ENCODE results near the gene RPGRIP1. TPM values are rescaled to one million over a fixed set of nuclear protein-coding genes. Genes with fewer than 3 reads are reported as not detected.

RPGRIP1 gene
- total RNA-seq, 1 experiment from 2014 or later: 0.07 TPM

DNA sequence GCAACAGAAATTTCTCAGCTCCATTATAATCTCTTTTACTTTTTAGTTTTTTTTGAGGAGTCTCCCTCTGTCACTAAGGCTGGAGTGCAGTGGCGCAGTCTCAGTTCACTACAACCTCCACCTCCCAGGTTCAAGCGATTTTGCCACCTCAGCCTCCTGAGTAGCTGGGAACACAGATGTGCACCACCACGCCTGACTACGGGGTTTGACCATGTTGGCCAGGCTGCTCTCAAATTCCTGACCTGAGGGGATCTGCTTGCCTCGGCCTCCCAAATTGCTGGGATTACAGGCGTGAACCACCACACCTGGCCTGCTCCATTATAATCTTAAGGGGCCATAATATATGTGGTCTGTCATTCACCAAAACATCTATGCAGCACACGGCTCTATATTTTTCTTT lies 34.1 kb upstream of the RPGRIP1 start:
- H4K20me1 ChIP-seq (ENCODE audit: control insufficient read depth, insufficient read depth, insufficient read length): no peaks in the 10 kb centered on the region
- H3K56ac ChIP-seq (ENCODE audit: insufficient read length, low read depth, low read length): no peak overlapping the region
- no peaks in the 10 kb centered on the region for H3K23me2 ChIP-seq (ENCODE audit: insufficient read length, low read depth, low read length, poor library complexity, severe bottlenecking)
- H3K27ac ChIP-seq (ENCODE audit: insufficient read length, low read depth, low read length): no peak overlapping the region
- H3K9me3 ChIP-seq (ENCODE audit: control insufficient read depth, low read depth, low read length): no peaks in the 10 kb centered on the region
- no peak overlapping the region for H2BK15ac ChIP-seq (ENCODE audit: low read depth, low read length)
- H3K23ac ChIP-seq (ENCODE audit: insufficient read length, low read depth, low read length): no peak overlapping the region
- no peak overlapping the region for H3K4me2 ChIP-seq (ENCODE audit: insufficient read depth, insufficient read length, low read length)
- Mint-ChIP-seq H3K27me3 (ENCODE audit: low read depth) (no peaks in the 10 kb centered on the region), H3K27ac (peak overlapping the region in 1 of 3 experiments; percentile 94; a peak in 2 of 7 replicates), H3K4me3 (no peak overlapping the region), H3K9me3 (no peaks in the 10 kb centered on the region), H3K36me3 (ENCODE audit: insufficient read depth in 1 of 3, low read depth in 3 of 3) (peaks cover 35 to 89% (median 80%) of the 10 kb centered on the region in 3 experiments), H3K4me1 (peaks cover 19 to 38% of the 10 kb centered on the region in 2 experiments)
- no CpG with 5 or more reads among the region's 7 CpGs for WGBS (ENCODE audit: extremely low coverage, insufficient read length, low lambda C conversion rate)
- H3K4me1 ChIP-seq (ENCODE audit: insufficient read depth, low read length): no peaks in the 10 kb centered on the region; the same call in 1 of the 2 replicates
- no peak overlapping the region for H2AFZ ChIP-seq (ENCODE audit: low read length)
- peaks cover 3% of the 10 kb centered on the region for H3K79me1 ChIP-seq (ENCODE audit: insufficient read depth, low read depth, low read length, poor library complexity, severe bottlenecking)
- no peak for TF ChIP-seq CTCF (conservative IDR thresholded peaks at IDR 0.05)
- peaks cover 78% of the 10 kb centered on the region; the same call in 1 of the 2 replicates for H3K79me2 ChIP-seq (ENCODE audit: insufficient read depth, low read length)
- no peak overlapping the region for H4K8ac ChIP-seq (replicated peaks; ENCODE audit: insufficient read length, low read depth, low read length)
- no peak overlapping the region for H2BK120ac ChIP-seq (ENCODE audit: low read depth, low read length, poor library complexity, severe bottlenecking)
- no peak overlapping the region for H2BK20ac ChIP-seq (ENCODE audit: low read depth, low read length, poor library complexity, severe bottlenecking)
- DNase-seq: no peak
- no peak overlapping the region for H3K9ac ChIP-seq (ENCODE audit: extremely low read depth, insufficient read length, low read length)
- no peak overlapping the region for H2AK5ac ChIP-seq (ENCODE audit: insufficient read length, low read length)
- no peak overlapping the region for H2BK5ac ChIP-seq (ENCODE audit: insufficient read length, low read length)
- H2BK12ac ChIP-seq (ENCODE audit: insufficient read length, low read depth, low read length): no peak overlapping the region
- H4K91ac ChIP-seq (ENCODE audit: insufficient read length, low read depth, low read length): no peak overlapping the region
- no peak overlapping the region for H4K5ac ChIP-seq (ENCODE audit: insufficient read length, low read depth, low read length)
- no peak overlapping the region for H3K14ac ChIP-seq (ENCODE audit: insufficient read depth, low read length)
- no peaks in the 10 kb centered on the region for H3K27me3 ChIP-seq (ENCODE audit: insufficient read depth, low read length)
- H3K18ac ChIP-seq (ENCODE audit: insufficient read length, low read depth, low read length): no peak overlapping the region
- H3K4ac ChIP-seq (ENCODE audit: low read depth, low read length): no peak overlapping the region
- no peak overlapping the region for H3T11ph ChIP-seq (ENCODE audit: low read length)
